GM21367 (cell line): ENCODE measurements around the gene GALK1.

Source experiments
- ATAC-seq: cut with Tn5 transposase; IDR thresholded peaks from one replicate; pipeline ENCODE4 v1.9.1; 2021; ENCODE audit not compliant: unreplicated experiment

Gene GALK1

DNA sequence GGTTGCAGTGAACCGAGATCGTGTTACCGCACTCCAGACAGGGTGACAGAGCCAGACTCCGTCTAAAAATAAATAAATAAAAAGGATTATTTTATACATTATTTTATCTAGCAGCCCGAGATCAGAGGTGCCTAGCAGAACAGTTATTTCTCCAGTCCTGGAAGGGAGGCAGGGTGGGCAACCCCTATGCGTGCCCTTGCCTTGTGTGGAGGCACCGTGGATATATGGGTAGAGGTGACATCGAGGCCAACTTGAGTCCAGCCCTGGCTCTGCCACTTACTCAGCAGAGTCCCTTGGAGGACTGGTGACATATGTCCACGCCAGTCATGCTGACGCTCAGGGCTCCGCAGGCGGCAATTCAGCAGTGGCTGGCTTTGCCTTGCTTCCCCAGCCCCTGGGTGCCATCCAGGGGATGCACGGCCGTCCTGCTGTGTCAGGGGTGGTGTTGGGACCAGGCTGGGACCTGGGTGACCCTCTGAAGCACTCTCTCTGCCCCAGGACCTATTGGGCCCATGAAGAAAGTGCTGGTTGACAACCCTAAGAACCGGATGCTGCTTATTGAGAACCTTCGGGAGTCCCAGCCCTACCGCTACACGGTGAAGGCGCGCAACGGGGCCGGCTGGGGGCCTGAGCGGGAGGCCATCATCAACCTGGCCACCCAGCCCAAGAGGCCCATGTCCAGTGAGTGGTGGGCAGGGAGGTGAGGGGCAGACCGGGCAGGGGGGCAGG, 13.2 kb downstream of the GALK1 start:
- ATAC-seq, result no peak

DNA sequence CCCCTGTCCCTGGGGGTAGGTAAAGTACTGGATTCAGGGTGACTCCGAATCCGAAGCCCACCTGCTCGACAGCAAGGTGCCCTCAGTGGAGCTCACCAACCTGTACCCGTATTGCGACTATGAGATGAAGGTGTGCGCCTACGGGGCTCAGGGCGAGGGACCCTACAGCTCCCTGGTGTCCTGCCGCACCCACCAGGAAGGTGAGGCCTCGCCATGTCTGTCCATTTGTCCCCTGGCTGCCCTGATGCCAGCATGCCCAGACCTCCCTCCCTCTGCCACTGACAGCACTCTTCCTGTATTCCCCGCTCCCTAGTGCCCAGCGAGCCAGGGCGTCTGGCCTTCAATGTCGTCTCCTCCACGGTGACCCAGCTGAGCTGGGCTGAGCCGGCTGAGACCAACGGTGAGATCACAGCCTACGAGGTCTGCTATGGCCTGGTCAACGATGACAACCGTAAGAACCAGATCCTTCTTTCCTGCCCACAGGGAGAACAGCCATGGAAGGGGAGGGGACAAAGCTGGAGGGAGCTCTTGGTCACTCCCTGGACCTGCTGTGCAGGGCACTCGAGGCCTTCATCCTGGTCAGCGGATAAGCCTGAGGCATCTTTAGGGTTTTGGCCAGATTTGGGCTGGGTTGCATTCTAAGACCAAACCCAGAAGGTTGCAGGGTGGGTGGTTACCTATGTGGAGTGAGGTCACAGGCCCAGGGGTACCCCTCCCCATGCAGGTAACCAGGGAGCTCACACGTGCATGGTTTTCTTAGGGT, 14.2 kb downstream of the GALK1 start:
- ATAC-seq, result no peak

DNA sequence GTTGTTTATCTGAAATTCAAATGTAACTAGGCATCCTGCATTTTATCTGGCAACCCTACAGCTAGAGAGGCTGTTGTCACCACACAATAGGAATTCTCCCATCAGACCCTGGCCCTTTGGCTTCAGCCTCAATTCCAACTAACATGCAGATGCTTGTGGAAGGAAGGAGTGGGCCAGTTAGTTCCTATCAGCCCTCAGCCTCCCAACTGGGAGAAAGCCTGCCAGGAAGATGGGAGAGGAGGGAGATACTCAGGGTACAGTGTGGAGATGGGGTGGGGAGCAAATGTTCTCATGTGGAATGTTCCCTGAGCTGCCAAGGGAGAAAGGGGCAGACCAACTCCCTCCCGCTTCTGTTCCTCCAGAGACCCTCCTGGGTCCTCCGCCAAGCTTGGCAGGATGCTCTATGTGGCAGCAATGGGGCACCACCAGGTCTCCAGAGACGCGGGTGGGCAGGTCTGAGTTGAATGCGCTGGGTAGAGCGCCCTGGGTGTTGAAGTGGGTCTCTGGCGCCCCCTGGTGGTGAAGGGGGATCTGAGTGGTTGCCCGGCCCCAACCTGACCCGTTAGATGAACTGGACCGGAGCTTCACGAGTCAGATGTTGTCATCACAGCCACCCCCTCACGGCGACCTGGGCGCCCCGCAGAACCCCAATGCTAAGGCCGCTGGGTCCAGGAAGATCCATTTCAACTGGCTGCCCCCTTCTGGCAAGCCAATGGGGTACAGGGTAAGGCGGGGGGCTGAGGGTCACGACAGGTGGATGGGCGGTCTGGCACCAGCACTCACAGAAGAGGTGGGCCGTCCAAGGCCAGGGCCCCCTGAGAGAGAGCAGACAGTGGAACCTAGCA, 15.2 kb downstream of the GALK1 start:
- ATAC-seq, result no peak

DNA sequence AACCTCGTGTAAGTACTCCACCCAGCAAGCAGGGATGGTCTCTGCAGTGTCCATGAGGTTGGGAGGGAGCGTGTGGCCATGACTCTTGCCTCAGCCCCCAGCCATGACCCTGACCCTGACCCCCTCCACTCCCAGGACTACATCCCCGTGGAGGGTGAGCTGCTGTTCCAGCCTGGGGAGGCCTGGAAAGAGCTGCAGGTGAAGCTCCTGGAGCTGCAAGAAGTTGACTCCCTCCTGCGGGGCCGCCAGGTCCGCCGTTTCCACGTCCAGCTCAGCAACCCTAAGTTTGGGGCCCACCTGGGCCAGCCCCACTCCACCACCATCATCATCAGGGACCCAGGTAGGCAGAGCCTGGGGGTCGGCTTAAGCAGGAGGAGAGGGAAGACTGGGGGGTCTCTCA, 16.3 kb downstream of the GALK1 start:
- ATAC-seq, result no peak

DNA sequence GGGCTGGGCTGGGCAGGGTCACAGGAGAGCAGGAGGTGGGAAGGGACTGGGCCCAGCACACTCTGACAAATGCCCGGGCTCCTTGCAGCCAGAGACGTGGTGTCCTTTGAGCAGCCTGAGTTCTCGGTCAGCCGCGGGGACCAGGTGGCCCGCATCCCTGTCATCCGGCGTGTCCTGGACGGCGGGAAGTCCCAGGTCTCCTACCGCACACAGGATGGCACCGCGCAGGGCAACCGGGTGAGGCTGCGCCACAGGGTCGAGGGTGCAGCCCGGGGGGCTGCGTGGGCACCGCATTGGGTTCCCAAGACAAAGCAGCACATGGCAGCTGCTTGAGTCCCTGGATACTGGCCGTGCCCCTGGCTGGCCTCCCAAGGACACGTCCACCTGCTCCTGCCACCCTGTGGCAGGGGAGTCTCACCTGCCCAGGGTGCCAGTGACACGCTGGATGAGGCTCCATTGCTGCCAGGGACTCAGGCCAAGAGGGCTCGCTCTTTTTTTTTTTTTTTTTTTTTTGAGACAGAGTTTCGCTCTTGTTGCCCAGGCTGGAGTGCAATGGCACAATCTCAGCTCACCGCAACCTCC, 21.3 kb downstream of the GALK1 start:
- ATAC-seq, result no peak

DNA sequence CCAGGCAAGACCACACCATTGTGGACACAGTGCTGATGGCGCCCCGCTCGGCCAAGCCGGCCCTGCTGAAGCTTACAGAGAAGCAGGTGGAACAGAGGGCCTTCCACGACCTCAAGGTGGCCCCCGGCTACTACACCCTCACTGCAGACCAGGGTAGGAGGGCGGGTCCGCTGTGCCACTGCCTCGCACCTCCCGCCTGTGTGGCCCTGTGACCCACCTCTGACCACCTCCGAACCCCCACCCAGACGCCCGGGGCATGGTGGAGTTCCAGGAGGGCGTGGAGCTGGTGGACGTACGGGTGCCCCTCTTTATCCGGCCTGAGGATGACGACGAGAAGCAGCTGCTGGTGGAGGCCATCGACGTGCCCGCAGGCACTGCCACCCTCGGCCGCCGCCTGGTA, 22.7 kb downstream of the GALK1 start:
- no peak for ATAC-seq

DNA sequence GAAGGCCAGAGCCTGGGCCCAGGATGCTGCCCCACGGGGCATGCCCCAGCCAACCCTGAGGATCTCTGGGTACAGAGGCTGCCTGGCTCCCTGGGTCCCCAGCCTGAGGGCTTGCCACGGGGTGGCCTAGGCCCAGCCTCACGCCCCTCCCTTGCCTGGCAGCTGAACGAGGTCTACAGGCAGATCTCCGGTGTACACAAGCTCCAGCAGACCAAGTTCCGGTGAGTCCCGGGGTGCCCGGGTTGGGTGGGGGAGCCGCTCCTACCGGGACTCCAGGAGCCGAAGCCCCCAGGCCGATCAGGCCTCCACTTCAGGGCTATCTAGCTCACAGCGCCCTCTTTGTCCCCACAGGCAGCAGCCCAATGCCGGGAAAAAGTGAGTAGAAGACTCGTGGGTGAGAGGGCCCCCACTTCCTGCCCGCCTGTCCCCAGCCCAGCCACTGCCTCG, 24.3 kb downstream of the GALK1 start:
- ATAC-seq, result no peak

DNA sequence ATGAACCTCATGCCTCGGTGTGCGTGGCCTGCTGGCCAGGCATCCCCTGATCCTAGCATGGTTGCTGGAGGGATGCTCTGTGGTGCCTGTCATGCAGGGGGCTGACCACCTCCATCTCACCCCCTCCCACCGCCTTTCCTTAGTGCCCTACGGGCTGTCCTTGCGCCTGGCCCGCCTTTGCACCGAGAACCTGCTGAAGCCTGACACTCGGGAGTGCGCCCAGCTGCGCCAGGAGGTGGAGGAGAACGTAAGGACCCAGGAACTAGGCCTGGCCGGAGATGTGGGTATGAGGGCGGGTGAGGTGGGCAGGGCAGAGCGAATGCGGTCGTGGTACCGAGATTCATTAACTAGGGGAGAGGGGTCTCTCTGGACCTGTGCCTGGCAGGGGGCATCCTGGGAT, 24.8 kb downstream of the GALK1 start:
- ATAC-seq, result no peak

DNA sequence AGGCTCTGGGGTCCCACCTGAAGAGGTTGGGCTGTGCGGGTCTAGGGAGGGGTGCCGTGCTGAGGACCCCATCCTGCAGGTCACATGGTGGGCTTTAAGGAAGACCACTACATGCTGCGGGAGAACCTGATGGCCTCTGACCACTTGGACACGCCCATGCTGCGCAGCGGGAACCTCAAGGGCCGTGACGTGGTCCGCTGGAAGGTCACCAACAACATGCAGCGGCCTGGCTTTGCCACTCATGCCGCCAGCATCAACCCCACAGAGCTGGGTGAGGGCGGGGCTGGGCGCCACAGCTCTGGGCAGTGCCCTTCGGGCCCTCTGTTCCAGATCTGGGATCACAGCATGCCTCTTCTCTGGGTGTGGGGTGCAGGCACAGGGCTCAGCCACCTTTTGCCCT, 25.2 kb downstream of the GALK1 start:
- no peak for ATAC-seq

DNA sequence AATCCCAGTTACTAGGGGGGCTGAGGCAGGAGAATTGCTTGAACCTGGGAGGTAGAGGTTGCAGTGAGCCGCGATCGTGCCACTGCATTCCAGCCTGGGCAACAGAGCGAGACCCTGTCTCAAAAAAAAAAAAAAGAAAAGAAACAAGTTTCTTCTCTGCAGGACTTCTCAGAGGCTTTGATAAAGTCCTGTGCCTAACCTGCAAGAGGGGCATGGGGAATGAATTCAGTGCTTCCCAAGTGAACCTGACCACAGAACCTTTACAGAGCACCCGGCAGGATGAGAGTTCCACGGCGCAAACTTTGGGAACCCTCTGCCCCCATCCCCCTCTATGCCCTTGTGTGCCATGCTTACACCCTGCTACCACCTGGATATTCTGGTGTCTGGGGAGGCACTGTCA, 25.8 kb downstream of the GALK1 start:
- ATAC-seq, result no peak

DNA sequence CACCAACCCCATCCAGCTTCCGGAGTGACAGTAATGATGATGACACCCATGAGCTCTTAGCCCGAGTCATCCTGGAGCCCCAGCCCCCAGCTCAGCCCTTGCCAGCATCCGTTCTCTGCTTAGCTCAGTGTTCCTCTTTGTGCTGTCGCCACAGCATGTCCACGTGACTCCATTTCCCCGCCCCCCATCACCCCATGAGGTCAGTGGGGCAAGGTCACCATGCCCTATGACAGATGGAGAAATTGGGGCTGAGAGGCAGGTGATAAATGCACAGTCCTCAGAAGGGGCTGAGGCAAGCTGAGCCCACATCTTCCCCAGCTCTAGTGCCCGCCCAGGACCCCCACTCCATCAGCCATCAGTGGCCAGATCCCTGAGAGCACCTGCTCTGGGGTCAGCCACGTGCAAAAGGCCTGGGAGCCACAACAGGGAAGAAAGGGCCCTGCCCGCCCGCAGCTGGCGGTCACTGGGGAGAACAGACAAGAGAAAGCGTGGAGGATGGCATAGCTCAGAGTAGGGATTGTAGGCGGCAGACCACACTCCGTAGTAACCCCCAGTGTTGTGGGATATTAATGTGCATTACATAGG, 26.7 kb downstream of the GALK1 start:
- no peak for ATAC-seq

DNA sequence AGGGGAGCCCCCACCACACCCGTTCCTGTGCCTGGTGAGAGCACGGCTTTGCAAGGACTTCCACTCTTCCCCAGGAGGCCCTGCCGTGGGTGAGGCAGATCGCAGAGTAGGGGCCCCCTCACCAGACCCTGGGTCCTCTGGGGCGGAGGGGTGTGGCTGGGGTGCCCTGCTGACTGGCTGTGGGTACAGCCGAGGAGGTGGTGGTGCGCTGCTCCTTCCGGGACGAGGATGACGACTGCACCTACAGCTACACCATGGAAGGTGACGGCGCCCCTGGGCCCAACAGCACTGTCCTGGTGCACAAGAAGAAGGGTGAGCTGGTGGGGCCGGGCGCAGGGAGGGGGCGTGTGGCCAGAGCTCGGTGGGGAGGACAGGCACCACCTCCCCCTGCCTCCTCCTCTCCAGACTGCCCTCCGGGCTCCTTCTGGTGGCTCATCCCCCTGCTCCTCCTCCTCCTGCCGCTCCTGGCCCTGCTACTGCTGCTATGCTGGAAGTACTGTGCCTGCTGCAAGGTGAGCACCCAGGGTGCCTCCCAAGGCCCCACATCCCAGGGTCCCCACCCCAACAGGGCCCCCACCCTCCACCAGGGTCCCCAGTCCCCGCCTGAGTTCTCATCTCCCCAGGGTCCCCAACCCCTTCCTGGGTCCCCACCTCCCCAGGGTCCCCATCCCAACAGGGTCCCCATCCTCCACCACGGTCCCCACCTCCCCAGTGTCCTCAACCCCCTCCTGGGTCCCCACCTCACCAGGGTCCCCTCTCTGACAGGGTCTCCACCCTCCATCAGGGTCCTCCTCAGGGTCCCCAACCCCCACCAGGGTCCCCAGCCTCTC, 27.6 kb downstream of the GALK1 start:
- no peak for ATAC-seq

DNA sequence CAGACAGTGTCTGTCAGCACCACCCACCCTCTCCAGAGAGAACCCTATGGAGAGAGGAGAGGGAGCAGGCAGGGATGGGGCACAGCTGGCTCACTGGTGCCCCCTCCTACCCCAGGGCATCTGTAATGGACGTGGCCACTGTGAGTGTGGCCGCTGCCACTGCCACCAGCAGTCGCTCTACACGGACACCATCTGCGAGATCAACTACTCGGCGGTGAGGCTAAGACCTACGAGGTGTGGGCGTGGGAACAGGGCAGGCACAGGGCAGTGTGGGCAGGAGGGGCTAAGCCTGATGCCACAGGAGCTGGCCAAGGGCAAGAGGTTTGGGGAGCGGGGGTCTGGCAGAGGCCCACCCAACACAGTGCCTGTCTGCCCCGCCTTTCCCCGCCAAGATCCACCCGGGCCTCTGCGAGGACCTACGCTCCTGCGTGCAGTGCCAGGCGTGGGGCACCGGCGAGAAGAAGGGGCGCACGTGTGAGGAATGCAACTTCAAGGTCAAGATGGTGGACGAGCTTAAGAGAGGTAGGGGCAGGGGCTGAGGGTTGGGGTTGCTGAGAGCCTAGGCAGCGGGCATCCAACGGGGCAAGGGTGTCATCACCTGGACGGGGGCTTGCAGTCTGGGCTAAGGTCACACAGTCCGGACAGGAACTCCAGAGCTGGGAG, 28.7 kb downstream of the GALK1 start:
- no peak for ATAC-seq

DNA sequence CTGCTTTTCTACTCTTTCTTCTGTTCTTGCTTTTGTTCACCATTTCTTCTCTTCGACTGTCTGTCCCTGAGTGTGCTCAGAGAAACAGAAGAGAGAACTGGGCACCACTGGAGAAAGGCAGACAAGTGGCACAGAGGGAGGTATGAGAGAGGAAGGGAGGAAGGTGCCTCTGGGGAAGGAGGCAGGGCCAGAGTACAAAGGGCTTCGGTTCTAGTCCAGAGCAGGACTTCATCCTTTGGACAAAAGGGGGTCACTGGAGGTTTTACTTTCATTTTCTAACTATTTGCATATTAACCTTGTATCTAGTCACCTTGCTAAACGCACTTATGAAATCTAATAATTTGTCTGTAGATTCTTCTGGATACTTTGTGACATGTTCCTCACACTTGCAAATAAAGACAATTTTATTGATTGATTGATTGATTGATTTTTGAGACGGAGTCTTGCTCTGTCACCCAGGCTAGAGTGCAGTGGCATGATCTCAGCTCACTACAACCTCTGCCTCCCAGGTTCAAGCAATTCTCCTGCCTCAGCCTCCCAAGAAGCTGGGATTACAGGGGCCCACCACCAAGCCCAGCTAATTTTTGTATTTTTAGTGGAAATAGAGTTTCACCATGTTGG, 30.2 kb downstream of the GALK1 start:
- no peak for ATAC-seq

DNA sequence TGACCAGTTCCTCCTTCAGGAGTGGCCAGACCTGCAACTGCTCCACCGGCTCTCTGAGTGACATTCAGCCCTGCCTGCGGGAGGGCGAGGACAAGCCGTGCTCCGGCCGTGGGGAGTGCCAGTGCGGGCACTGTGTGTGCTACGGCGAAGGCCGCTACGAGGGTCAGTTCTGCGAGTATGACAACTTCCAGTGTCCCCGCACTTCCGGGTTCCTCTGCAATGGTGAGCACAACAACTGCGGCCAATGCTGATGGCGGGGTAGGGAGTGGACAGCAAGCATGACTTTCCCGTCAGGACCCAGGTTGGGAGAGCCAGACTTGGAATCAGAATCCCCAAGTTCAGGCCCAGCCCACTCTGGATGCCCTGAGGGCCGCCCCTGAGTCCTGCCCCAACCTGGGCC, 31.5 kb downstream of the GALK1 start:
- no peak for ATAC-seq

DNA sequence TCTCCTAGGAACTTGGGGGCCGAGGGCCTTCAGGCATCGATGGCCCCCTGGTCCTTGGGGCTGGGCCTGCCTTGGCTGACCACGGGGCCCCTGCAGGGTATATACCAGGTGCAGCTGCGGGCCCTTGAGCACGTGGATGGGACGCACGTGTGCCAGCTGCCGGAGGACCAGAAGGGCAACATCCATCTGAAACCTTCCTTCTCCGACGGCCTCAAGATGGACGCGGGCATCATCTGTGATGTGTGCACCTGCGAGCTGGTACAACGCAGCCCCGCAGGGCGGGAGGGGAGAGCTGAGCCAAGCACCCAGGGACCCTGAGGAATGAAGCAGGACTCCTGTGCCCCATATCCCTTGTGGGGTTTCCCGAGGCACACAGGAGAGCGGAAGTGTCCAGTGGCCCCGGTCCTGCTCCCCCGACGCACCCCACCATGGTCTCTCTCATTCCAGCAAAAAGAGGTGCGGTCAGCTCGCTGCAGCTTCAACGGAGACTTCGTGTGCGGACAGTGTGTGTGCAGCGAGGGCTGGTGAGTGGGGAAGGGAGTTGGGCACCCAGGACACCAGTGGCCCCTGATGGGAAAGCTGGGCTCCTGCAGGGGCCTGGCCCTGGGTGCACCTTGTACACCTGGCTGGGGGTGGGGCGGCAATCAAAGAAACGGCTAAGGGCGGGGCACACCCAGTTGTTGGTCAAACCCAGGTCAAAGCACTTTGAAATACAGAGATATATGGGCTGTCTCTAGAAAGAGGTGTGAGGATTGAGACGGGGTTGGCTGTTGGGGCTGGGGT, 33.1 kb downstream of the GALK1 start:
- ATAC-seq, result no peak

DNA sequence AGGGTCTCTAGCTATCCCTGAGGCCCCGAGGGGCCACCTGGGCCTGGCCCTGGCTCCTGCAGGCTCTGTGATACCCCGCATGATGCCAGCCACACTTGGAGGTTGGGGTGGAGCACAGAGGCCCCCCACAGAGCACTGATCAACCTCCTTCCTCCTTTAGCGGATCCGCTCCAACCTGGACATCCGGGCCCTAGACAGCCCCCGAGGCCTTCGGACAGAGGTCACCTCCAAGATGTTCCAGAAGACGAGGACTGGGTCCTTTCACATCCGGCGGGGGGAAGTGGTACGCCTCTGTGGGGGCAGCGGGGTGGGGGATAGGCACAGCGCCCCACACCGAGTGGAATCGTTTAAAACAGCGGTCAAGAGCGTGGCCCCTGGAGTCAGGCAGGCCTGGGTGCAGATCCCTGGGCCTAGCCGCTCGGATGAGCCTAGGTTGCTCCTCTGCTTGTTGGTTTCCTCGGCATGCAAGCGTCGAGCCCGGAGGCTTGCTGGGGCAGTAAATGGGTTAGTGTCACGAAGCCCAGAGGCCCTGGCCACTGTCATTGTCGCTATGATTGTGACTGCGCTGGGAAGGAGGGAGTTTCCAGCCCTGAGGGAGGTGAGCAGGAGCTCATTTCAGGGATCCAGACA, 33.8 kb downstream of the GALK1 start:
- no peak for ATAC-seq

DNA sequence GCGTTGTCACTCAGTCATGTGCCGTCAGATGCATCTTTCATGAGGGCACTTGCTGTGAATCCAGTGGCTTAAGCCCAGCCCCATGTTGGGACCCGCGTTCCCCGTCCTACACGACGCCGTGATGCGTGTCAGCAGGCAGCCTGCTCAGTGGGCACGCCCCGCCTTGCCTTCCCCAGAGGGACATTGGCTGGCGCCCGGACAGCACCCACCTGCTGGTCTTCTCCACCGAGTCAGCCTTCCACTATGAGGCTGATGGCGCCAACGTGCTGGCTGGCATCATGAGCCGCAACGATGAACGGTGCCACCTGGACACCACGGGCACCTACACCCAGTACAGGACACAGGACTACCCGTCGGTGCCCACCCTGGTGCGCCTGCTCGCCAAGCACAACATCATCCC, 34.9 kb downstream of the GALK1 start:
- ATAC-seq, result no peak
